HEK293 (cell line): ENCODE measurements around the gene SCYGR7.

Experiments used
- PRDM1 ChIP-seq: fragments of 450-650 bp; formaldehyde crosslinking; IDR thresholded peaks from 2 replicates; pipeline ENCODE4; 2016; ENCODE audit warnings: missing biosample characterization, missing genetic modification characterization
- RBAK ChIP-seq: fragments of 450-650 bp; formaldehyde crosslinking; IDR thresholded peaks from 2 replicates; pipeline ENCODE4 v1.5.1; 2016; ENCODE audit warnings: missing biosample characterization, missing genetic modification characterization
- ZSCAN30 ChIP-seq: fragments of 450-650 bp; IDR thresholded peaks from 2 replicates; pipeline ENCODE4 v1.5.1; 2018; ENCODE audit warnings: missing biosample characterization, mild to moderate bottlenecking, missing genetic modification characterization, moderate library complexity
- TF ChIP-seq, protein P1 (sequence below): fragments of 450-650 bp; formaldehyde crosslinking; IDR thresholded peaks from 2 replicates; pipeline ENCODE4 v1.5.1; 2016; ENCODE audit warnings: missing biosample characterization, missing genetic modification characterization

DNA sequence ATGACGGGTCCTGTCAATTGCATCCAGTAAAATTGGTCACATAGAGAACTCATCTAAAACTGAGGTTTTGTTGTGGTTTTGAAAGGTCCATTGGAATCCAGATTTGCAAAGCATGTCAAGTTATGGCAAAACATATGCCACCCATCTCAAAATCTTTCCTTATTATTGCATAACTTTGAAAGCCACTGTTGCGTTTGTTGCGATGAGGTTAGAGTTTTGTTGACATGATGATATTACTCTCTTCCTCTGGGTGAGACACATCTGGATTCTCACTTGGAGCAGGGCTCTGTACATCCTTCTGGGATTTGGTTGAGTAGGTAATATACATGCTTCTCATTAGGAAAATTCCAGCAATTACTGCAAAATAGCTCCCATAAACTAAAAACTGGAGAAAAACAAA is 40.9 kb upstream of the SCYGR7 start:
- TF ChIP-seq, protein P1, sequence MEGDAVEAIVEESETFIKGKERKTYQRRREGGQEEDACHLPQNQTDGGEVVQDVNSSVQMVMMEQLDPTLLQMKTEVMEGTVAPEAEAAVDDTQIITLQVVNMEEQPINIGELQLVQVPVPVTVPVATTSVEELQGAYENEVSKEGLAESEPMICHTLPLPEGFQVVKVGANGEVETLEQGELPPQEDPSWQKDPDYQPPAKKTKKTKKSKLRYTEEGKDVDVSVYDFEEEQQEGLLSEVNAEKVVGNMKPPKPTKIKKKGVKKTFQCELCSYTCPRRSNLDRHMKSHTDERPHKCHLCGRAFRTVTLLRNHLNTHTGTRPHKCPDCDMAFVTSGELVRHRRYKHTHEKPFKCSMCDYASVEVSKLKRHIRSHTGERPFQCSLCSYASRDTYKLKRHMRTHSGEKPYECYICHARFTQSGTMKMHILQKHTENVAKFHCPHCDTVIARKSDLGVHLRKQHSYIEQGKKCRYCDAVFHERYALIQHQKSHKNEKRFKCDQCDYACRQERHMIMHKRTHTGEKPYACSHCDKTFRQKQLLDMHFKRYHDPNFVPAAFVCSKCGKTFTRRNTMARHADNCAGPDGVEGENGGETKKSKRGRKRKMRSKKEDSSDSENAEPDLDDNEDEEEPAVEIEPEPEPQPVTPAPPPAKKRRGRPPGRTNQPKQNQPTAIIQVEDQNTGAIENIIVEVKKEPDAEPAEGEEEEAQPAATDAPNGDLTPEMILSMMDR (tag by site-specific recombination) = no peak
- TF ChIP-seq RBAK (tag by site-specific recombination) = no peak
- TF ChIP-seq PRDM1 = no peak
- TF ChIP-seq ZSCAN30 (tag by site-specific recombination) = no peak
